GM23338 (cell line): ENCODE measurements around the gene PFN1. TPM values are rescaled to one million over a fixed set of nuclear protein-coding genes. Genes with fewer than 3 reads are reported as not detected.

ENCODE experiments used
- ATAC-seq: fragments of 200-7000 bp; cut with Tn5 transposase; 3 replicates; pipeline ENCODE4 v1.9.1; 2020
- DNase-seq: peaks from one replicate; pipeline ENCODE4 v3.0.0-alpha.2; 2015; ENCODE audit warnings: low spot score
- H2AFZ ChIP-seq: fragments of 200-600 bp; sonication (generic); 2 replicates; pipeline ENCODE4 v1.8.0; 2016; ENCODE audit warnings: antibody characterized with exemption, mild to moderate bottlenecking, moderate library complexity
- H3F3A ChIP-seq: fragments of 200-600 bp; sonication (generic); replicated peaks from 2 replicates; pipeline ENCODE4 v1.8.0; 2017; ENCODE audit warnings: antibody characterized with exemption, mixed run types, low read depth
- H3K27ac ChIP-seq: fragments of 200-600 bp; sonication (generic); 2 replicates; pipeline ENCODE4 v1.6.1; 2016; ENCODE audit warnings: low read depth
- H3K27me3 ChIP-seq: fragments of 200-600 bp; sonication (generic); 2 replicates; pipeline ENCODE4 v1.8.0; 2016; ENCODE audit warnings: mild to moderate bottlenecking, mixed run types, moderate library complexity; ENCODE audit not compliant: insufficient read depth
- H3K36me3 ChIP-seq: fragments of 200-600 bp; sonication (generic); 2 replicates; pipeline ENCODE4 v1.8.0; 2016; ENCODE audit warnings: mild to moderate bottlenecking; ENCODE audit not compliant: insufficient read depth
- H3K4me1 ChIP-seq: fragments of 200-600 bp; sonication (generic); 2 replicates; pipeline ENCODE4 v1.8.0; 2016; ENCODE audit warnings: mild to moderate bottlenecking, moderate library complexity; ENCODE audit not compliant: insufficient read depth
- H3K4me2 ChIP-seq: fragments of 200-600 bp; sonication (generic); 2 replicates; pipeline ENCODE4 v1.7.1; 2017; ENCODE audit warnings: mixed run types
- H3K4me3 ChIP-seq: fragments of 200-600 bp; sonication (generic); 2 replicates; pipeline ENCODE4 v1.6.1; 2016; ENCODE audit warnings: mixed run types
- H3K79me2 ChIP-seq: fragments of 200-600 bp; sonication (generic); replicated peaks from 2 replicates; pipeline ENCODE4 v1.8.0; 2017; ENCODE audit warnings: mild to moderate bottlenecking; ENCODE audit not compliant: insufficient read depth
- H3K9me2 ChIP-seq: fragments of 200-600 bp; sonication (generic); 2 replicates; pipeline ENCODE4 v1.8.0; 2017; ENCODE audit not compliant: insufficient read depth
- H4K20me1 ChIP-seq: fragments of 200-600 bp; sonication (generic); replicated peaks from 2 replicates; pipeline ENCODE4 v1.8.0; 2017; ENCODE audit warnings: mild to moderate bottlenecking; ENCODE audit not compliant: insufficient read depth
- H3K27ac Mint-ChIP-seq: 2 replicates; pipeline ENCODE4 v1.8.0; 2020; ENCODE audit warnings: inconsistent platforms, mild to moderate bottlenecking, moderate library complexity, mixed read lengths
- H3K27me3 Mint-ChIP-seq: 3 replicates; pipeline ENCODE4 v1.8.0; 2022; ENCODE audit warnings: low read depth, mild to moderate bottlenecking, moderate library complexity, mixed read lengths, inconsistent platforms; ENCODE audit not compliant: insufficient read depth, poor library complexity
- H3K36me3 Mint-ChIP-seq: 3 replicates; pipeline ENCODE4 v1.8.0; 2021; ENCODE audit warnings: low read depth, mild to moderate bottlenecking, inconsistent platforms, moderate library complexity, mixed read lengths
- H3K4me1 Mint-ChIP-seq: 3 replicates; pipeline ENCODE4 v1.8.0; 2020; ENCODE audit warnings: mild to moderate bottlenecking, inconsistent platforms, mixed read lengths
- H3K4me3 Mint-ChIP-seq: 3 replicates; pipeline ENCODE4 v1.8.0; 2021; ENCODE audit warnings: moderate library complexity, mild to moderate bottlenecking, inconsistent platforms, mixed read lengths
- H3K9me3 Mint-ChIP-seq: 3 replicates; pipeline ENCODE4 v1.8.0; 2020; ENCODE audit warnings: moderate library complexity, mild to moderate bottlenecking, inconsistent platforms, mixed read lengths
- CREB1 ChIP-seq: fragments of 250-450 bp; sonication (Bioruptor Pico); IDR thresholded peaks from 2 replicates; pipeline ENCODE4 v1.5.0; 2020; ENCODE audit warnings: low read depth, mild to moderate bottlenecking, moderate library complexity
- EZH2 ChIP-seq: fragments of 200-600 bp; sonication (generic); IDR thresholded peaks from one replicate; pipeline ENCODE4 v1.8.0; 2017; ENCODE audit warnings: antibody characterized with exemption, mild to moderate bottlenecking, low read depth; ENCODE audit not compliant: unreplicated experiment
- JUNB ChIP-seq: IDR thresholded peaks from one replicate; pipeline ENCODE4 v1.6.1; 2016; ENCODE audit warnings: antibody characterized with exemption; ENCODE audit not compliant: unreplicated experiment
- NANOG ChIP-seq: IDR thresholded peaks from 2 replicates; pipeline ENCODE4 v1.6.1; 2016; ENCODE audit warnings: antibody characterized with exemption, borderline replicate concordance
- POLR2AphosphoS5 ChIP-seq: IDR thresholded peaks from 2 replicates; pipeline ENCODE4 v1.6.1; 2016; ENCODE audit warnings: antibody characterized with exemption, low read depth
- STAT1 ChIP-seq: IDR thresholded peaks from one replicate; pipeline ENCODE4 v1.6.1; 2016; ENCODE audit warnings: antibody characterized with exemption; ENCODE audit not compliant: unreplicated experiment
- polyA plus RNA-seq: library from polyadenylated mRNA; unstranded; fragments of >200 nt; fragmentation: Nextera tagmentation; extraction: Ambion mirVana; gene quantifications from 2 replicates; pipeline ENCODE4 v1.2.1, GENCODE V29; 2016
- total RNA-seq: library from RNA; depleted of rRNA; stranded (reverse); fragments of >200 nt; shearing (Covaris generic); gene quantifications from 2 replicates; pipeline ENCODE4 v1.2.3, GENCODE V29; 2014
- TF ChIP-seq, protein P1 (sequence below): IDR thresholded peaks from one replicate; pipeline ENCODE4 v1.6.1; 2018; ENCODE audit warnings: antibody characterized with exemption; ENCODE audit not compliant: unreplicated experiment
- TF ChIP-seq, protein P2 (sequence below): IDR thresholded peaks from 2 replicates; pipeline ENCODE4 v1.6.1; 2016; ENCODE audit warnings: antibody characterized with exemption
- TF ChIP-seq, protein P3 (sequence below): fragments of 250-450 bp; sonication (Bioruptor Pico); IDR thresholded peaks from 2 replicates; pipeline ENCODE4 v1.5.0; 2020; ENCODE audit warnings: mild to moderate bottlenecking, moderate library complexity

PFN1 gene
- total and polyA plus RNA-seq, 2 experiments from 2014 or later = 2,002 to 3,709 TPM

DNA sequence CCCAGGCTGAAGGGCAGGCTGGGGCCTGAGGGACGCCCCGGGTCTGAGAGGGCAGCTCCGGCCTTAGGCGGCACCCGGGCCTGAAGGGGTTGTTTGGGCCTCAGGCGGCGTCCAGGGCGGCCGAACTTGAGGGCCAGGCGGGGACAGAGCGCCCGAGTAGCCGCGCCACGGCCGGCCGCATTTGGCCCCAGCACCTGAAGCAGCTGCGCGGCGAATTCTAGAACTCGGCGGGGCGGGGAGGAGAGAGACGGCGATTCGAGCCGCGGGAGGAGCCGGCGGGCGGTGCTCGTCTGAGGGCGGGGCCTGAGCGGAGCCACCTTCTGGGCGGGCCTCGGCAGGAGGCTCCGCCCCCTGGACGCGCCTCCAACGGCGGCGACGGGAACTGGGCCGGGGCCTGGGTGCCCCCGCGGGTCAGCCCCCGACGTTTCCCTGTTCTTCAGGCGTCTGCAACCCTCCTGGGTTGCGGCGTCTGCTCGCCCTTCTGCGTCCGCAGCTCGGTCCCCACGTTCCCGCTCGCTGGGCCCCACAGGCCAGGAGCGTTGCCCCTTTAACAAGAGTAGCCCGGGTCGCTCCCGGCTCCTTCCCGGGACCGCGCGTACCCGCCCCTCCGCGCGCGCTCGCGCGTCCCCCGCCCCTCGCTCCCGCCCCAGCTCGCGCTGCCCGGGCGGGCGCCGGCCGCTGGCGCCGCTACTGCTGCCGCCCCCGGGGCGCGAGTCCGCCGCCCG is 49.1 kb upstream of the PFN1 start, which contains the start of the genes INCA1 and KIF1C:
Gene INCA1, minus strand, starts transcription at position 221 of the 725 bp plus-strand sequence. CDS start 3,085 bp downstream, outside the sequence.
Gene KIF1C, plus strand, starts transcription at position 649 of the 725 bp plus-strand sequence. CDS start 2,297 bp downstream, outside the sequence.
- no peak within 1 kb of the TSS for H3K27ac Mint-ChIP-seq
- peak; percentile 77 for ATAC-seq
- peak; percentile 96 for DNase-seq
- peaks cover 5% of the 10 kb centered on the region; the same call in 1 of the 2 replicates for H3K36me3 ChIP-seq
- H3K9me2 ChIP-seq = no peaks in the 10 kb centered on the region
- peak within 1 kb of the TSS; percentile 96 for H2AFZ ChIP-seq
- H3K4me3 Mint-ChIP-seq = peak within 1 kb of the TSS; percentile 85
- H3K27me3 Mint-ChIP-seq = peaks cover 32% of the 10 kb centered on the region
- H3K79me2 ChIP-seq = peaks cover 16% of the 10 kb centered on the region
- 0 out of 3 replicates have a peak, but pooled peaks cover 3% of the 10 kb centered on the region for H3K9me3 Mint-ChIP-seq
- 0 out of 2 replicates have a peak, but pooled peaks cover 2% of the 10 kb centered on the region for H3F3A ChIP-seq
- H3K4me1 Mint-ChIP-seq = peaks cover 21% of the 10 kb centered on the region
- peaks cover 19% of the 10 kb centered on the region; the same call in 1 of the 2 replicates for H3K4me1 ChIP-seq
- H3K4me2 ChIP-seq = peak within 1 kb of the TSS; percentile 98
- H3K27ac ChIP-seq = peak within 1 kb of the TSS; percentile 45; the same call in 1 of the 2 replicates
- peaks cover 11% of the 10 kb centered on the region; the same call in 1 of the 2 replicates for H3K27me3 ChIP-seq
- H3K4me3 ChIP-seq = peak within 1 kb of the TSS; percentile 94
- TF ChIP-seq EZH2 (no peak), POLR2AphosphoS5 (peak; percentile 82), STAT1 (peak; percentile 49), JUNB (no peak)
- no peaks in the 10 kb centered on the region; the same call in none of the 2 replicates for H4K20me1 ChIP-seq
- H3K36me3 Mint-ChIP-seq = peaks cover 23% of the 10 kb centered on the region

DNA sequence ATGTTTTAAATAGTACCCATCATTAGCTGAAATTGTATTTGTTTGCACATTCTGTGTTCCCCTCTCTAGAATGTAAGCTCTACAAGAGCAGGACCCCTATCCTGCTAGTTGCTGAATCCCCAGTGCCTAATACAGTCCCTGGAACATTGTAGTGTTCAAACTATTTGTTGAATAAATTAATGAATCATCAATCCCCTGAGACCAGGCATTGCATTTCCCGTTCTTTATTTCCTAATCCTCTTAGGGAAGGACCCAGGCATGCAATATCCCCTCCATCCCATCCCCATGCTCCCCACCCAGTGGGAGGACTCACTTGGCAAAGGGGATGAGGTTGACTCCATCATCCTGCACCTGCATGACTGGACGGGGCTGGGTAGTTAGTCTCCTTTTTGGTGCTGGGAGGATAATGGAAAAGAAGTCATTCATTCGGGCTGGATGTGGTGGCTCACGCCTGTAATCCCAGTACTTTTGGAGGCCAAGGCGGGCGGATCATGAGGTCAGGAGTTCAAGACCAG is 45.8 kb upstream of the PFN1 start:
- Mint-ChIP-seq H3K4me1 (peaks cover 8% of the 10 kb centered on the region; the same call in 2 of the 3 replicates), H3K36me3 (no peaks in the 10 kb centered on the region), H3K9me3 (0 out of 3 replicates have a peak, but pooled peaks cover 3% of the 10 kb centered on the region), H3K27ac (no peak overlapping the region), H3K27me3 (peaks cover 33% of the 10 kb centered on the region), H3K4me3 (no peak overlapping the region)
- no peak overlapping the region for H2AFZ ChIP-seq
- ATAC-seq (no peak), DNase-seq (no peak)
- H3K36me3 ChIP-seq = no peaks in the 10 kb centered on the region
- no peak overlapping the region for H3K4me2 ChIP-seq
- H3F3A ChIP-seq = 0 out of 2 replicates have a peak, but pooled peaks cover 2% of the 10 kb centered on the region
- peaks cover 11% of the 10 kb centered on the region; the same call in 1 of the 2 replicates for H3K27me3 ChIP-seq
- H3K9me2 ChIP-seq = no peaks in the 10 kb centered on the region
- H3K27ac ChIP-seq = no peak overlapping the region
- peaks cover 8% of the 10 kb centered on the region for H3K79me2 ChIP-seq
- no peak overlapping the region for H3K4me3 ChIP-seq
- peaks cover 8% of the 10 kb centered on the region; the same call in 1 of the 2 replicates for H3K4me1 ChIP-seq
- no peaks in the 10 kb centered on the region; the same call in 1 of the 2 replicates for H4K20me1 ChIP-seq
- TF ChIP-seq, protein P1, sequence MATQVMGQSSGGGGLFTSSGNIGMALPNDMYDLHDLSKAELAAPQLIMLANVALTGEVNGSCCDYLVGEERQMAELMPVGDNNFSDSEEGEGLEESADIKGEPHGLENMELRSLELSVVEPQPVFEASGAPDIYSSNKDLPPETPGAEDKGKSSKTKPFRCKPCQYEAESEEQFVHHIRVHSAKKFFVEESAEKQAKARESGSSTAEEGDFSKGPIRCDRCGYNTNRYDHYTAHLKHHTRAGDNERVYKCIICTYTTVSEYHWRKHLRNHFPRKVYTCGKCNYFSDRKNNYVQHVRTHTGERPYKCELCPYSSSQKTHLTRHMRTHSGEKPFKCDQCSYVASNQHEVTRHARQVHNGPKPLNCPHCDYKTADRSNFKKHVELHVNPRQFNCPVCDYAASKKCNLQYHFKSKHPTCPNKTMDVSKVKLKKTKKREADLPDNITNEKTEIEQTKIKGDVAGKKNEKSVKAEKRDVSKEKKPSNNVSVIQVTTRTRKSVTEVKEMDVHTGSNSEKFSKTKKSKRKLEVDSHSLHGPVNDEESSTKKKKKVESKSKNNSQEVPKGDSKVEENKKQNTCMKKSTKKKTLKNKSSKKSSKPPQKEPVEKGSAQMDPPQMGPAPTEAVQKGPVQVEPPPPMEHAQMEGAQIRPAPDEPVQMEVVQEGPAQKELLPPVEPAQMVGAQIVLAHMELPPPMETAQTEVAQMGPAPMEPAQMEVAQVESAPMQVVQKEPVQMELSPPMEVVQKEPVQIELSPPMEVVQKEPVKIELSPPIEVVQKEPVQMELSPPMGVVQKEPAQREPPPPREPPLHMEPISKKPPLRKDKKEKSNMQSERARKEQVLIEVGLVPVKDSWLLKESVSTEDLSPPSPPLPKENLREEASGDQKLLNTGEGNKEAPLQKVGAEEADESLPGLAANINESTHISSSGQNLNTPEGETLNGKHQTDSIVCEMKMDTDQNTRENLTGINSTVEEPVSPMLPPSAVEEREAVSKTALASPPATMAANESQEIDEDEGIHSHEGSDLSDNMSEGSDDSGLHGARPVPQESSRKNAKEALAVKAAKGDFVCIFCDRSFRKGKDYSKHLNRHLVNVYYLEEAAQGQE = no peak
- TF ChIP-seq CREB1 (CRISPR knock-in tag) (no peak), NANOG (no peak)
- TF ChIP-seq, protein P2, sequence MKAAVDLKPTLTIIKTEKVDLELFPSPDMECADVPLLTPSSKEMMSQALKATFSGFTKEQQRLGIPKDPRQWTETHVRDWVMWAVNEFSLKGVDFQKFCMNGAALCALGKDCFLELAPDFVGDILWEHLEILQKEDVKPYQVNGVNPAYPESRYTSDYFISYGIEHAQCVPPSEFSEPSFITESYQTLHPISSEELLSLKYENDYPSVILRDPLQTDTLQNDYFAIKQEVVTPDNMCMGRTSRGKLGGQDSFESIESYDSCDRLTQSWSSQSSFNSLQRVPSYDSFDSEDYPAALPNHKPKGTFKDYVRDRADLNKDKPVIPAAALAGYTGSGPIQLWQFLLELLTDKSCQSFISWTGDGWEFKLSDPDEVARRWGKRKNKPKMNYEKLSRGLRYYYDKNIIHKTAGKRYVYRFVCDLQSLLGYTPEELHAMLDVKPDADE = no peak
- TF ChIP-seq, protein P3, sequence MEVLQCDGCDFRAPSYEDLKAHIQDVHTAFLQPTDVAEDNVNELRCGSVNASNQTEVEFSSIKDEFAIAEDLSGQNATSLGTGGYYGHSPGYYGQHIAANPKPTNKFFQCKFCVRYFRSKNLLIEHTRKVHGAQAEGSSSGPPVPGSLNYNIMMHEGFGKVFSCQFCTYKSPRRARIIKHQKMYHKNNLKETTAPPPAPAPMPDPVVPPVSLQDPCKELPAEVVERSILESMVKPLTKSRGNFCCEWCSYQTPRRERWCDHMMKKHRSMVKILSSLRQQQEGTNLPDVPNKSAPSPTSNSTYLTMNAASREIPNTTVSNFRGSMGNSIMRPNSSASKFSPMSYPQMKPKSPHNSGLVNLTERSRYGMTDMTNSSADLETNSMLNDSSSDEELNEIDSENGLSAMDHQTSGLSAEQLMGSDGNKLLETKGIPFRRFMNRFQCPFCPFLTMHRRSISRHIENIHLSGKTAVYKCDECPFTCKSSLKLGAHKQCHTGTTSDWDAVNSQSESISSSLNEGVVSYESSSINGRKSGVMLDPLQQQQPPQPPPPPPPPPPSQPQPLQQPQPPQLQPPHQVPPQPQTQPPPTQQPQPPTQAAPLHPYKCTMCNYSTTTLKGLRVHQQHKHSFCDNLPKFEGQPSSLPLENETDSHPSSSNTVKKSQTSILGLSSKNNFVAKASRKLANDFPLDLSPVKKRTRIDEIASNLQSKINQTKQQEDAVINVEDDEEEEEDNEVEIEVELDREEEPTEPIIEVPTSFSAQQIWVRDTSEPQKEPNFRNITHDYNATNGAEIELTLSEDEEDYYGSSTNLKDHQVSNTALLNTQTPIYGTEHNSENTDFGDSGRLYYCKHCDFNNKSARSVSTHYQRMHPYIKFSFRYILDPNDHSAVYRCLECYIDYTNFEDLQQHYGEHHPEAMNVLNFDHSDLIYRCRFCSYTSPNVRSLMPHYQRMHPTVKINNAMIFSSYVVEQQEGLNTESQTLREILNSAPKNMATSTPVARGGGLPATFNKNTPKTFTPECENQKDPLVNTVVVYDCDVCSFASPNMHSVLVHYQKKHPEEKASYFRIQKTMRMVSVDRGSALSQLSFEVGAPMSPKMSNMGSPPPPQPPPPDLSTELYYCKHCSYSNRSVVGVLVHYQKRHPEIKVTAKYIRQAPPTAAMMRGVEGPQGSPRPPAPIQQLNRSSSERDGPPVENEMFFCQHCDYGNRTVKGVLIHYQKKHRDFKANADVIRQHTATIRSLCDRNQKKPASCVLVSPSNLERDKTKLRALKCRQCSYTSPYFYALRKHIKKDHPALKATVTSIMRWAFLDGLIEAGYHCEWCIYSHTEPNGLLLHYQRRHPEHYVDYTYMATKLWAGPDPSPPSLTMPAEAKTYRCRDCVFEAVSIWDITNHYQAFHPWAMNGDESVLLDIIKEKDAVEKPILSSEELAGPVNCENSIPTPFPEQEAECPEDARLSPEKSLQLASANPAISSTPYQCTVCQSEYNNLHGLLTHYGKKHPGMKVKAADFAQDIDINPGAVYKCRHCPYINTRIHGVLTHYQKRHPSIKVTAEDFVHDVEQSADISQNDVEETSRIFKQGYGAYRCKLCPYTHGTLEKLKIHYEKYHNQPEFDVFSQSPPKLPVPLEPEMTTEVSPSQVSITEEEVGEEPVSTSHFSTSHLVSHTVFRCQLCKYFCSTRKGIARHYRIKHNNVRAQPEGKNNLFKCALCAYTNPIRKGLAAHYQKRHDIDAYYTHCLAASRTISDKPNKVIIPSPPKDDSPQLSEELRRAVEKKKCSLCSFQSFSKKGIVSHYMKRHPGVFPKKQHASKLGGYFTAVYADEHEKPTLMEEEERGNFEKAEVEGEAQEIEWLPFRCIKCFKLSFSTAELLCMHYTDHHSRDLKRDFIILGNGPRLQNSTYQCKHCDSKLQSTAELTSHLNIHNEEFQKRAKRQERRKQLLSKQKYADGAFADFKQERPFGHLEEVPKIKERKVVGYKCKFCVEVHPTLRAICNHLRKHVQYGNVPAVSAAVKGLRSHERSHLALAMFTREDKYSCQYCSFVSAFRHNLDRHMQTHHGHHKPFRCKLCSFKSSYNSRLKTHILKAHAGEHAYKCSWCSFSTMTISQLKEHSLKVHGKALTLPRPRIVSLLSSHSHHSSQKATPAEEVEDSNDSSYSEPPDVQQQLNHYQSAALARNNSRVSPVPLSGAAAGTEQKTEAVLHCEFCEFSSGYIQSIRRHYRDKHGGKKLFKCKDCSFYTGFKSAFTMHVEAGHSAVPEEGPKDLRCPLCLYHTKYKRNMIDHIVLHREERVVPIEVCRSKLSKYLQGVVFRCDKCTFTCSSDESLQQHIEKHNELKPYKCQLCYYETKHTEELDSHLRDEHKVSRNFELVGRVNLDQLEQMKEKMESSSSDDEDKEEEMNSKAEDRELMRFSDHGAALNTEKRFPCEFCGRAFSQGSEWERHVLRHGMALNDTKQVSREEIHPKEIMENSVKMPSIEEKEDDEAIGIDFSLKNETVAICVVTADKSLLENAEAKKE (CRISPR knock-in tag) = no peak
